Activated T-cell treated with anti-CD3 and anti-CD28 coated beads, Interleukin-2, amount 50 U/mL, for 1 hour (primary cell): Measurements from ENCODE around the gene DAPL1.
"Not testable (repeated sequence)": the region's sequence is repeated elsewhere in the genome, so short reads cannot be mapped to it uniquely, and the experiment has no call there.

Source experiments
- DNase-seq: peaks from one replicate; pipeline ENCODE4 v3.0.0-alpha.2; 2020

The DAPL1 gene

DNA sequence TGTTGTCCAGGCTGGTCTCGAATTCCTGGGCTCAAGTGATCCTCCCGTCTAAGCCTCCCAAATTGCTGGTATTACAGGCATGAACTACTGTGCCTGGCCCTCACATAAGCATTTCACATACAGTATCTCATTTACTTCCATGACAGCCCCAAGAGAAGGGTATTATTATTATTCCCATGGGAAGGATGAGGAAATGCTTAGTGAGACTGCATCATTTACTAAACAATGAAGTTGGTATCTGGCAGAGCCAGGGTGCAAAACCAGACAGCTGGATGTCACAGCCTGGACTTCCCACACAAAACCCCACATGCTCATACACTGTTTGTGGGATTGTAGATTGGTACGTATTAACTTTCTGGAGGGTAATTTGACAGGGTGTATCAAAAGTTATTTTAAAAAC lies 29.9 kb downstream of the DAPL1 start:
- no peak for DNase-seq

DNA sequence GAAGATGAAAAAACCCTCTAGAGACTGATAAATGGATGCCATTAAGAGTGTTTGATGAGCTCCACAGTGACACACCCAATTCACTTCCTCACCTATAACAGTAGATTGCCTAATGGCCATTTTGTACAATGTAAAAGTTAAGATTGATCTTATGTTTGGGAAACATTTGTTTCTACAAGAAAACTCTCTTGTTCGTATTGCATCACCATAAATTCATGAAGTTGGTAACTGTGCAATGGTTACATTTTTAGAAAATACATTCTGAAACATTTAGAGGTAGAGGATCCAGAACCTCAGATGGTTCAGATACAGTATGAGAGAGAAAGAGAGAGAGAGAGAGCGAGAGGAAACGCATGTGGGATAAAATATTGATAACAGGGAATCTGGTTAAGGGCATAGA lies 31.8 kb downstream of the DAPL1 start:
- DNase-seq: no peak

DNA sequence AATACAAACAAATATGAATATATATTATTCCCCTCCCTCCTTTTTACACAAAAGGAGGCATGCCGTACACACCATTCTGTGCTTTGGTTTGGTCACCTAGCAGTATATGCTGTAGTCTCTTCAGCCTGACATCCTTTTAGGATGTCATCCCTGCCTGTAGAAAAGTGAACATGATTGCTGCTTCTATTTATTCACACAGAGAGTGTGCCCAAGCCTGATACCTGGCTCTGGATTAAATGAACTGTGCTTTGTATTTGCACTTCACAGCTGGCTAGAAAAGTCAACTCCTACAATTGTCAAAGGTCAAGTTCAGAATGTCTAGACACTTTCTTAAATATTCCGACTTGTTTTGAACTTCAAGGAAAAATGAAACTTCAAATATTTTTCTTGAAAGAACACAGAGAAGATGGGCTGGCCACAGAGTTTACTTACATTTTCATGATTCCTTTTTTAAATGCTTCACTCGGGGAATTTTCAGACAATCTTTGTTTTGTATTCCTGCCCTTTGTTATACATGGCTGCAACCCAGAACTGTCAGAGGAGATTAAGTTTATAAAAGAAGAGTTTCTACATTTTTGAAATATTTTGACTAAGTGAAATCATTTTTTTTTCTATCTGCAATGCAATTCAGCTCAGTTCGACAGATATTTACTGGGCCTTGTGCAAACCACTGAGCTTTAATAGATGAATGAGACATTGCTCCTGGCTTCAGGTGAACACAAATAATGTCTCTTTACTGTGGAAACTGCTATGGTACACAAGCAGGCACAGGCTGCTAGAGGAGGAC lies 33.5 kb downstream of the DAPL1 start:
- DNase-seq: no peak

GRCh38 chr2:158829167-158829566 lies 34.0 kb downstream of the DAPL1 start:
- DNase-seq: no peak

DNA sequence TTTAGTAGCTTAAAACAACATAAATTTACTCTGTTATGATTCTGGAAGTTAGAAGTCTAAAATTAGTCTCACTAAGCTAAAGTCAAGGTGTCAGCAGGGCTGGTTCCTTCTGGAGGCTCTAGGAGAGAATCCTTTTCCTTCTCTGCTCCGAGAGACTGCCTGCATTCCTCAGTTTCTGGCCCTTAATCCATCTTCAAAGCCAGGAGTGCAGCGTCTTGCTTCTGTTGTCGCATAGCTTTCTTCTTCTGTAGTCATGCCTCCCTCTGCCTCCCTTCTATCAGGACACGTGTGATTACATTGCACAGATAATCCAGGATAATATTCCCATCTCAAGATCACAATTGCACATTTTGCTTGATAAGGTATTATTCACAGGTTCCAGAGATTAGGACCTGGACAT lies 35.1 kb downstream of the DAPL1 start:
- DNase-seq: no peak

- no peak for DNase-seq
Measured at GRCh38 chr2:158835431-158835830, 40.3 kb downstream of the DAPL1 start.

DNA sequence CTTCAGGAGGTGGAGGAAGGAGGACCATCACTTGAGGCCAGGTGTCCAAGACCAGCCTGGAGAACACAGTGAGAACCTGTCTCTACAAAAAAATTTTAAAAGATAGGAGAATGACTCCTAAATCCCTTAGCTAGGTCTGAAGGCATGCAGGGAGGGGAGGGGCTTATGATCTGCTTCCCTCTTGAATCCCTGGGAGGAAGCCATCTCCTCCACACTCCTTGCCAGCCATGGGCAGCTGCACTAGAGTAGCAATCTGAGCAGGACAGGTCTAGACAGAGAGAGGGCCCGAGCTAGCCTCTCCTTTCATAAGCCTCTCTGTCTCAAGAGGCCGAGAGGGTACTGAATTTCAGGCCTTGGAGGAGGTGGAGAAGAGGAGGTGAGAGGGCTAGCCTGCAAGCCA lies 42.5 kb downstream of the DAPL1 start:
- DNase-seq: no peak

DNA sequence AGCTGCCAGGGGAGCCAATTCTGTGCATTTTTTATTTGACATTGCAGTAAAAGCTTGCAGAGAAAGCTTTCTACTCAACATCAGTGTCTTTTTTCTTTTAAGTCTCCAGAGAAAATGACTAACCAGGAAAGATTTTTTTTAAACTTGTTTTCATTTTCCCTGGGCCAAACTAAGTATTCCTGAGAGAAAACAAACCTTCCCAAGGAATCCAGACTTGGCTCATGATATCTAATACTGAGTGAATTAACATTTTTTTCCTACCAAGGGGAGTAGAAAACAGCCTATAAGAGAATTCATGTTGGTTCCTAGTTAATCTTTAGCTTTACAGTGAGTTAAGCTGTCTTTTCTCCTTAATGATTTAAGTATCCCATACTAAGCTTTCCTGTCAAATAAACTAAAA lies 46.7 kb downstream of the DAPL1 start:
- no peak for DNase-seq

- DNase-seq: no peak
Measured at GRCh38 chr2:158845444-158845843, 50.3 kb downstream of the DAPL1 start.

GRCh38 chr2:158845859-158846258 lies 50.7 kb downstream of the DAPL1 start:
- DNase-seq: no peak

GRCh38 chr2:158847526-158847925 lies 52.4 kb downstream of the DAPL1 start:
- not testable (repeated sequence) for DNase-seq

- not testable (repeated sequence) for DNase-seq
Measured at GRCh38 chr2:158848031-158848970, 53.2 kb downstream of the DAPL1 start.

DNA sequence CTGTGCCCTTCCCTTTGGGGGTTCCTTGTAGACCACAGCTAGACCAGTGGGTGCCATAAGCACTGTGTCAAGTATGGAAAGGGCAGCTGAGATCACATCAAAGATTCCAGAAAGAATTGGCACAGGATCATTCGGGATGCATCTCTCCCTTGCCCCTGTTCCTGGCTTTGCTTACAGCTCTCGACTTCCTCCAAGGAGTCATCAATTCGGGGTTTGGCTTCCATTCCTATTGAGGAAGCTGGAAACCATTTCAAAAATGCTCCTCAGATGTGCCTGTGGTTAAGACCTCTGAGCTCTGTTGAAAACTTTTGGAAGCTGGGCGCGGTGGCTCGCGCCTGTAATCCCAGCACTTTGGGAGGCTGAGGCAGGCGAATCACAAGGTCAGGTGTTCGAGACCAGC lies 65.1 kb downstream of the DAPL1 start:
- not testable (repeated sequence) for DNase-seq

DNA sequence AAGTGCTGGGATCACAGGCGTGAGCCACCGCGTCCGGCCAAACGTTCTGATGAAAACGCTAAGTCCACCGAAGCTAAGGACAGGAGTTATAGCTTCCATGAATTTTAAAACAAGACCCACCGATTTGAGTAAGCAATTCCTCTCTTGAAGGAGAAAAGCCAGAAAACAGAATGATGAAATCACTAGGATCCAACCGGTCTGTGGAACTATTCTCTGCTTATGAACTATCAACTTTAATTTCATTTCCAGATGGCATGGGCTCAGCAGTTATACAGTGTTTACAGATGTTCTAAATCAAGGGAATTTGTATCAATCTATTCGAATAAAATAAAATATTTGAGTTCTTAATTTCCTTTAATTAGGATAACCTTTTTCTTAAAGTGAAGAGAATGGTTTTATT lies 66.5 kb downstream of the DAPL1 start:
- DNase-seq: not testable (repeated sequence)

DNA sequence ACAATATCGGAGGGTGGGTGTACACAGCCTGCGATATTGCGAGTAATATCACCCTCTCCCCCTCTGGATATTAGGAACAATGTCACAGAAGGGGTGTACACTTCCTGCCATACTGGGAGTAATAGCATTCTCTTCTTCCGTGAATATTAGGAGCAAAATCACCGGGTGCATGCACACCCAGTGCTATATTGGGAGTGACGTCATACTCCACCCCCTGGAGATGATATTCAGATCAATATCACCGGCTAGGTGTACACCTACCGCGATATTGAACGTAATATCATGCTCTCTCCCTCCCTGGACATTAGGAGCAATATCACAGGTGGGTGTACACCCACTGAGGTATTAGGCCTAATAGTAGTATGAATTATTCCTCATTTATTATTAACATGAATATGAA lies 70.4 kb downstream of the DAPL1 start:
- DNase-seq: not testable (repeated sequence)
